Coronary artery (tissue), 2 donors: ENCODE results near the gene PARD3.
"Not testable (repeated sequence)": the region's sequence is repeated elsewhere in the genome, so short reads cannot be mapped to it uniquely, and the experiment has no call there.

Experiments
- DNase-seq: peaks from one replicate; pipeline ENCODE4 v3.0.0-alpha.2; 2017; ENCODE audit warnings: low spot score
- H3K27ac ChIP-seq, 2 donors: fragments of 200-600 bp; sonication (generic); one replicate each; pipeline ENCODE4 v1.5.1; 2016 to 2019
- H3K4me3 ChIP-seq: fragments of 200-600 bp; sonication (generic); 2 replicates; pipeline ENCODE4 v1.5.1; 2016; ENCODE audit warnings: mild to moderate bottlenecking, moderate library complexity
- CTCF ChIP-seq: fragments of 200-600 bp; sonication (generic); IDR thresholded peaks from one replicate; pipeline ENCODE4 v1.5.1; 2019; ENCODE audit warnings: antibody characterized with exemption

The PARD3 gene

GRCh38 chr10:34798654-34799053 lies 16.4 kb downstream of the PARD3 start:
- TF ChIP-seq CTCF = no peak
- DNase-seq = no peak
- H3K4me3 ChIP-seq = no peak overlapping the region
- H3K27ac ChIP-seq = no peak overlapping the region

GRCh38 chr10:34797155-34797554 lies 17.9 kb downstream of the PARD3 start:
- H3K27ac ChIP-seq = no peak overlapping the region
- no peak overlapping the region for H3K4me3 ChIP-seq
- no peak for TF ChIP-seq CTCF
- no peak for DNase-seq

GRCh38 chr10:34796133-34796532 lies 19.0 kb downstream of the PARD3 start:
- no peak for TF ChIP-seq CTCF
- H3K4me3 ChIP-seq = no peak overlapping the region
- DNase-seq = no peak
- H3K27ac ChIP-seq = no peak overlapping the region

GRCh38 chr10:34795334-34795733 lies 19.8 kb downstream of the PARD3 start:
- no peak for TF ChIP-seq CTCF
- no peak for DNase-seq

GRCh38 chr10:34794835-34795234 lies 20.3 kb downstream of the PARD3 start:
- Histone ChIP-seq H3K4me3 (no peak overlapping the region), H3K27ac (no peak overlapping the region)
- TF ChIP-seq CTCF = no peak
- DNase-seq = no peak

More at GRCh38 chr10:34795334-34795733, 19.8 kb downstream of the PARD3 start:
- H3K27ac ChIP-seq = no peak overlapping the region
- no peak overlapping the region for H3K4me3 ChIP-seq

- H3K27ac ChIP-seq, DNase-seq, H3K4me3 ChIP-seq: not testable (repeated sequence)
These were observed 21.5 kb downstream of the PARD3 start for GRCh38 chr10:34793581-34793980.

GRCh38 chr10:34792881-34793280 lies 22.2 kb downstream of the PARD3 start:
- H3K27ac ChIP-seq = no peak overlapping the region
- no peak for DNase-seq
- no peak for TF ChIP-seq CTCF
- H3K4me3 ChIP-seq = no peak overlapping the region

- Histone ChIP-seq H3K27ac (no peak overlapping the region), H3K4me3 (no peak overlapping the region)
- DNase-seq = no peak
- TF ChIP-seq CTCF = no peak
These were observed 23.1 kb downstream of the PARD3 start for GRCh38 chr10:34791947-34792346.
